GM19043 (cell line): ENCODE measurements around the gene MYLK.
"Not testable (repeated sequence)": the region's sequence is repeated elsewhere in the genome, so short reads cannot be mapped to it uniquely, and the experiment has no call there.

ENCODE experiments used
- ATAC-seq: cut with Tn5 transposase; IDR thresholded peaks from one replicate; pipeline ENCODE4 v1.9.1; 2021; ENCODE audit warnings: low read depth; ENCODE audit not compliant: unreplicated experiment

Gene MYLK

GRCh38 chr3:123884203-123884831, at the start of gene MYLK:
Gene MYLK (minus strand): TSS chr3:123884332. CDS start chr3:123793841, 90,491 bp downstream.
- peak; percentile 55 for ATAC-seq

- ATAC-seq = no peak
These were observed 46.3 kb upstream of the MYLK start for GRCh38 chr3:123930445-123930844.

- ATAC-seq = no peak
These were observed 45.2 kb upstream of the MYLK start for GRCh38 chr3:123929325-123929724.

GRCh38 chr3:123926396-123926795, 42.3 kb upstream of the MYLK start:
- no peak for ATAC-seq

- ATAC-seq = no peak
These were observed 36.7 kb upstream of the MYLK start for GRCh38 chr3:123920868-123921267.

GRCh38 chr3:123920383-123920782, 36.3 kb upstream of the MYLK start:
- no peak for ATAC-seq

GRCh38 chr3:123919353-123919752, 35.2 kb upstream of the MYLK start:
- ATAC-seq = no peak

GRCh38 chr3:123914829-123915228, 30.7 kb upstream of the MYLK start:
- ATAC-seq = no peak

- no peak for ATAC-seq
These were observed 25.7 kb upstream of the MYLK start for GRCh38 chr3:123909785-123910184.

GRCh38 chr3:123907720-123908119, 23.6 kb upstream of the MYLK start:
- ATAC-seq = no peak

- ATAC-seq = no peak
These were observed 15.3 kb upstream of the MYLK start for GRCh38 chr3:123899300-123899865.

- no peak for ATAC-seq
These were observed 8.9 kb upstream of the MYLK start for GRCh38 chr3:123893012-123893411.

- no peak for ATAC-seq
These were observed 8.1 kb upstream of the MYLK start for GRCh38 chr3:123892195-123892594.

GRCh38 chr3:123890991-123891390, 6.9 kb upstream of the MYLK start:
- not testable (repeated sequence) for ATAC-seq

GRCh38 chr3:123890162-123890561, 6.0 kb upstream of the MYLK start:
- not testable (repeated sequence) for ATAC-seq

- no peak for ATAC-seq
These were observed 861 bp upstream of the MYLK start for GRCh38 chr3:123884993-123885392.

GRCh38 chr3:123883701-123884202, 380 bp downstream of the MYLK start:
- ATAC-seq = no peak

GRCh38 chr3:123883111-123883510, 1.0 kb downstream of the MYLK start:
- no peak for ATAC-seq

- ATAC-seq = no peak
These were observed 2.4 kb downstream of the MYLK start for GRCh38 chr3:123881771-123882170.

- no peak for ATAC-seq
These were observed 3.1 kb downstream of the MYLK start for GRCh38 chr3:123880998-123881561.

GRCh38 chr3:123878807-123879206, 5.3 kb downstream of the MYLK start:
- no peak for ATAC-seq

GRCh38 chr3:123877965-123878364, 6.2 kb downstream of the MYLK start:
- ATAC-seq = no peak
